Trophoblast cell (in vitro differentiated cells and primary cell): ENCODE measurements around the gene PPARD.
A peak's percentile ranks its signal among the peaks of the same experiment; 100 is the strongest.

Source experiments
- DNase-seq, 2 donors: peaks; one replicate each; pipeline ENCODE4 v3.0.0-alpha.2; 2016
- H2AFZ ChIP-seq: 2 replicates; pipeline ENCODE4 v1.6.1; 2013; ENCODE audit warnings: low read length, moderate library complexity, mild to moderate bottlenecking; ENCODE audit not compliant: insufficient read depth, poor library complexity
- H2AK5ac ChIP-seq: 2 replicates; pipeline ENCODE4 v1.6.1; 2013; ENCODE audit warnings: mild to moderate bottlenecking, low read length
- H2BK120ac ChIP-seq: 2 replicates; pipeline ENCODE4 v1.6.1; 2013; ENCODE audit warnings: low read length, mild to moderate bottlenecking, moderate library complexity; ENCODE audit not compliant: insufficient read depth, poor library complexity
- H2BK12ac ChIP-seq: 2 replicates; pipeline ENCODE4 v1.6.1; 2013; ENCODE audit warnings: mild to moderate bottlenecking, low read length, moderate library complexity
- H2BK5ac ChIP-seq: 2 replicates; pipeline ENCODE4 v1.6.1; 2013; ENCODE audit warnings: low read length, low read depth, moderate library complexity, mild to moderate bottlenecking; ENCODE audit not compliant: poor library complexity
- H3K14ac ChIP-seq: 2 replicates; pipeline ENCODE4 v1.6.1; 2013; ENCODE audit warnings: mild to moderate bottlenecking, low read length
- H3K18ac ChIP-seq: 2 replicates; pipeline ENCODE4 v1.6.1; 2013; ENCODE audit warnings: mild to moderate bottlenecking, low read length
- H3K23ac ChIP-seq: 2 replicates; pipeline ENCODE4 v1.6.1; 2013; ENCODE audit warnings: low read length
- H3K27ac ChIP-seq: 2 replicates; pipeline ENCODE4 v1.5.1; 2013; ENCODE audit warnings: low read depth, mild to moderate bottlenecking, inconsistent platforms, low read length, moderate library complexity
- H3K27me3 ChIP-seq: 2 replicates; pipeline ENCODE4 v1.6.1; 2013; ENCODE audit warnings: inconsistent platforms, mild to moderate bottlenecking, low read length, moderate library complexity; ENCODE audit not compliant: insufficient read depth
- H3K36me3 ChIP-seq, 2 experiments: 1 replicate in 1 of 2; 2 replicates in 1 of 2; pipeline ENCODE4 v1.6.1; 2013; ENCODE audit warnings: low read length in 2 of 2, mild to moderate bottlenecking in 2 of 2, moderate library complexity in 1 of 2; ENCODE audit not compliant: insufficient read depth in 2 of 2, control insufficient read depth in 1 of 2
- H3K4ac ChIP-seq: 2 replicates; pipeline ENCODE4 v1.6.1; 2013; ENCODE audit warnings: low read depth, mild to moderate bottlenecking, low read length, moderate library complexity
- H3K4me1 ChIP-seq, 2 experiments: 1 replicate in 1 of 2; 2 replicates in 1 of 2; pipeline ENCODE4 v1.6.1; 2013; ENCODE audit warnings: low read length in 2 of 2, mild to moderate bottlenecking in 2 of 2, moderate library complexity in 1 of 2; ENCODE audit not compliant: insufficient read depth in 2 of 2, control insufficient read depth in 1 of 2
- H3K4me2 ChIP-seq: 2 replicates; pipeline ENCODE4 v1.6.1; 2013; ENCODE audit warnings: inconsistent platforms, mild to moderate bottlenecking, low read length, moderate library complexity
- H3K4me3 ChIP-seq: 2 replicates; pipeline ENCODE4 v1.5.1; 2013; ENCODE audit warnings: mild to moderate bottlenecking, low read depth, low read length, inconsistent platforms
- H3K79me1 ChIP-seq: one replicate; pipeline ENCODE4 v1.6.1; 2013; ENCODE audit warnings: low read length
- H3K79me2 ChIP-seq: 2 replicates; pipeline ENCODE4 v1.6.1; 2013; ENCODE audit warnings: low read length, mild to moderate bottlenecking; ENCODE audit not compliant: control insufficient read depth, insufficient read depth, poor library complexity
- H3K9ac ChIP-seq: 2 replicates; pipeline ENCODE4 v1.6.1; 2013; ENCODE audit warnings: mild to moderate bottlenecking, low read length
- H3K9me3 ChIP-seq: 2 replicates; pipeline ENCODE4 v1.6.1; 2013; ENCODE audit warnings: low read depth, mild to moderate bottlenecking, control low read depth, inconsistent platforms, low read length; ENCODE audit not compliant: insufficient read depth
- H4K12ac ChIP-seq: 2 replicates; pipeline ENCODE4 v1.6.1; 2013; ENCODE audit warnings: low read depth, mild to moderate bottlenecking, low read length, moderate library complexity
- H4K8ac ChIP-seq: 2 replicates; pipeline ENCODE4 v1.6.1; 2013; ENCODE audit warnings: low read depth, mild to moderate bottlenecking, low read length, moderate library complexity
- H4K91ac ChIP-seq: one replicate; pipeline ENCODE4 v1.6.1; 2013; ENCODE audit warnings: low read depth, mild to moderate bottlenecking, low read length, moderate library complexity
- WGBS: extraction: QIAGEN DNeasy Blood & Tissue Kit; methylation state at CpG from one replicate; pipeline ENCODE4 v1.1.7; 2013; ENCODE audit warnings: missing lambda C conversion rate; ENCODE audit not compliant: insufficient read length, insufficient coverage; ENCODE audit errors: extremely low coverage; 5-methylcytosine and 5-hydroxymethylcytosine counted together

The PPARD gene

DNA sequence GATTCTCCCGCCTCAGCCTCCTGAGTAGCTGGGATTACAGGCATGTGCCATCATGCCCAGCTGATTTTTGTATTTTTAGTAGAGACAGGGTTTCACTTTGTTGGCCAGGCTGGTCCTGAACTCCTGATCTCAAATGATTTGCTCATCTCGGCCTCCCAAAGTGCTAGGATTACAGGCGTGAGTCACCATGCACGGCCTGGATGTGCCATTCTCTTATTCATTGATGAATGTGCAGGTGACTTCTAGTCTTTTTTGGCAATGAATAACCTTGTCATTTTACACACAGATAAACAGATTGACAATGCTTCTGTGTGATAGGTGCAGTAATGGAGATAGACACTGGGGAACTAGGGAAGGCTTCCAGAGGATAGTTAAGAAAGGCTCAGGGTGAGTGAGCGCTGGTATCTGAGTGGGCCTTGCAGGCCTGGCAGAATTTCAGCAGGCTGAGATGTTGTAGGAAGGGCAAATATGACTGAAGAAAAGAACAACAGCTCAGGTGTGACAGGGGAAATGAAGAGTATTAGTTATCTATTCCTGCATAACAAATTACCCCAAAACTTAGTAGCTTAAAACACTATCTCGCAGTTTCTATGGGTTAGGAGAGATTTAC lies 23.3 kb downstream of the PPARD start:
- Histone ChIP-seq H4K12ac (no peak overlapping the region), H3K79me1 (peaks cover 3% of the 10 kb centered on the region), H3K4me3 (no peak overlapping the region), H4K8ac (no peak overlapping the region), H3K27me3 (no peaks in the 10 kb centered on the region), H2AFZ (no peak overlapping the region), H3K4ac (no peak overlapping the region), H2BK12ac (no peak overlapping the region), H3K79me2 (peaks cover 2% of the 10 kb centered on the region), H3K23ac (no peak overlapping the region), H3K27ac (no peak overlapping the region), H3K4me1 (peaks cover 6 to 24% of the 10 kb centered on the region in 2 experiments), H3K14ac (no peak overlapping the region), H2BK120ac (no peak overlapping the region), H2BK5ac (no peak overlapping the region), H3K4me2 (no peak overlapping the region), H3K18ac (no peak overlapping the region), H3K36me3 (peaks cover 0 to 3% of the 10 kb centered on the region in 2 experiments), H3K9ac (no peak overlapping the region), H3K9me3 (no peaks in the 10 kb centered on the region), H4K91ac (no peak overlapping the region), H2AK5ac (no peak overlapping the region)
- no CpG with 5 or more reads among the region's 6 CpGs for WGBS
- DNase-seq: no peak

DNA sequence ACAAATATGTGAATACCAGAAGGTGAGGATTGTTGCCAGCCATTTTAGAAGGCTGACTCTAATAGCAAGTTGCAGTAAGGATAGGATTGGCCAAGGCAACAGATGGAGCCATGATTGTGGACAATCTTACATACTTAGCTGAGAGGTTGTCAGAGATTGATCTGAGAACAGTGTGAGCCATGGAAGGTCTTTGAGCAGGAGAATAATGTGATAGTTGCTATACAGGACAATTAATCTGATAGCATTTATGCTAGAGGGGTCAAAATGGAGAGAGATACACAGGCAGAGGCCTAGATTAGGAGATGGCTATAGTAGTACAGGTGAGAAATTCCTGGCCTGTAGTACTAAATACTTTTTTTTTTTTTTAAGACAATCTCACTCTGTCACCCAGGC lies 23.8 kb downstream of the PPARD start:
- no peak overlapping the region for H3K4me3 ChIP-seq

DNA sequence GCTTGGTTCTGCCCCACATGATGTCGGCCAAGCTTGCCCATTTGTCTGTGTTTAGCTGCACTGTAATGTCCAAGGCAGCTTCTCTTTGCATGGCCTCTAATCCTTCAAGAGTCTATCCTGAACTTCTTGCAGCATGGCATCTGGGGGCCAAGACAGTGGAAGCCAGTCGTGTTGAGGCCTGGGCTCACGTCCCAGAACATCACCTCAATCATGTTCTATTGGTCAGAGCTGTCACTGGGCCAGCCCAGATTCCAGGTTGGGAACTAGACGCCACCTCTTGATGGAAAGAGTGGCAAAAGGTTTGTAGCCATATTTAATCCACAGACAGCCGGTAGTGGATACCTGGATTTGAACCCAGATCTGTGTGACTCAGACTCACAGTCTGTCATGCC lies 25.3 kb downstream of the PPARD start:
- no peaks in the 10 kb centered on the region for H3K9me3 ChIP-seq
- no peak overlapping the region for H3K14ac ChIP-seq
- H3K79me1 ChIP-seq: peaks cover 2% of the 10 kb centered on the region
- H3K27me3 ChIP-seq: no peaks in the 10 kb centered on the region
- H2BK12ac ChIP-seq: no peak overlapping the region
- H4K12ac ChIP-seq: no peak overlapping the region
- H3K23ac ChIP-seq: no peak overlapping the region
- H3K4me2 ChIP-seq: no peak overlapping the region
- H2AK5ac ChIP-seq: no peak overlapping the region
- no peak overlapping the region for H2BK120ac ChIP-seq
- no CpG with 5 or more reads among the region's 5 CpGs for WGBS
- no peak for DNase-seq
- H4K91ac ChIP-seq: no peak overlapping the region
- H3K27ac ChIP-seq: no peak overlapping the region
- no peak overlapping the region for H2BK5ac ChIP-seq
- H3K4ac ChIP-seq: no peak overlapping the region
- no peak overlapping the region for H4K8ac ChIP-seq
- no peak overlapping the region for H3K4me3 ChIP-seq
- H3K36me3 ChIP-seq: peaks cover 0 to 3% of the 10 kb centered on the region in 2 experiments
- peaks cover 5 to 19% of the 10 kb centered on the region in 2 experiments for H3K4me1 ChIP-seq
- H3K18ac ChIP-seq: no peak overlapping the region
- H2AFZ ChIP-seq: no peak overlapping the region
- H3K9ac ChIP-seq: no peak overlapping the region
- peaks cover 2% of the 10 kb centered on the region for H3K79me2 ChIP-seq

More for the DNA sequence above, 23.8 kb downstream of the PPARD start:
- no peak overlapping the region for H4K8ac ChIP-seq
- H2AK5ac ChIP-seq: no peak overlapping the region
- no peak overlapping the region for H3K4me2 ChIP-seq
- H3K9me3 ChIP-seq: no peaks in the 10 kb centered on the region
- no peak for DNase-seq
- peaks cover 2% of the 10 kb centered on the region for H3K79me1 ChIP-seq
- no peak overlapping the region for H3K23ac ChIP-seq
- H3K4ac ChIP-seq: no peak overlapping the region
- H2BK5ac ChIP-seq: no peak overlapping the region
- H3K4me1 ChIP-seq: peaks cover 5 to 21% of the 10 kb centered on the region in 2 experiments
- H3K27me3 ChIP-seq: no peaks in the 10 kb centered on the region
- H3K27ac ChIP-seq: no peak overlapping the region
- H4K12ac ChIP-seq: no peak overlapping the region
- no peak overlapping the region for H2BK120ac ChIP-seq
- H3K79me2 ChIP-seq: peaks cover 2% of the 10 kb centered on the region
- no peak overlapping the region for H3K9ac ChIP-seq
- no peak overlapping the region for H2AFZ ChIP-seq
- no peak overlapping the region for H3K14ac ChIP-seq
- H3K18ac ChIP-seq: no peak overlapping the region
- no peak overlapping the region for H4K91ac ChIP-seq
- H3K36me3 ChIP-seq: peaks cover 0 to 3% of the 10 kb centered on the region in 2 experiments
- H2BK12ac ChIP-seq: no peak overlapping the region

DNA sequence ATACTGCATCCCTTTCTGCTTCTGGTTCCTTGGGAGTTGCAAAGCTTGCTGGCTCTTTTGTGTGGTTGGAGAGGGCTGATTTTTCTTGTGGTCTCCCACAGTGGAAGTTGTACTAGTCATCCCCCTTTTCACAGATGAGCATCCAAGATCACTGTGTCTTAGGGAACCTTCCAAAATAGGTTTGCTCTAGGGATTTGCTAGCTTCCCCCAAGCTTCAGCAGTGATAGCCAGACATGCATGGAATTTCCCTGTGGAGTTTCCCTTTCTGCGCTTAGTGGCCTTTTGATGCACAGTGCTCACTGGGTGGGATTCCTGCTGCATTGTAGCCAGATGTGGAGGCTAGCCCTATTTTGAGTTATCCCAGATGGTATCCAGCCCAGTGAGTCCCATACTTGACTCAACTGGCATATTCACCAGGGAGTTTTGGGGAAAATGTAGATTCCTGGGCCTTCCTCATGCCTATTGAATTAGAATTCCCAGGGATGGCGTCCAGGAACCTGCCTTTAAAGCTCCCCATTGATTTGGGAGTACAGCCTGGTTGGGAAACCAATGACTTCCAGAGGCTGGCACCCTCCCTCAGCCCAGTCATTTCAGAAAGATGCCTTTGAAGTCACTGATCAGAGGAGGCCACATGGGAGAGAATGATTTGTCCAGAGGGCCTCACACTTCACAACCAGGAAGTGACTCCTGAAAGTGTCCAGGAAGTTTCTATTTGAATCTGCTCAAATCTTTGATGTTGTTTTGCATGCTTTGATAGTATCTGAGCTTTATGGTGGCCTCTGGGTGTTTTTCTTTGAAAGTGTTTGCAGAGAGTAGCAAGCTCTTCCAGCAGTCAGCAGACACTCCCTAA lies 25.9 kb downstream of the PPARD start:
- no CpG with 5 or more reads among the region's 2 CpGs for WGBS

More for the DNA sequence above, 25.9 kb downstream of the PPARD start:
- Histone ChIP-seq H2BK12ac (no peak overlapping the region), H3K14ac (no peak overlapping the region), H3K79me1 (peaks cover 2% of the 10 kb centered on the region), H3K27me3 (no peaks in the 10 kb centered on the region), H3K4ac (no peak overlapping the region), H3K9me3 (no peaks in the 10 kb centered on the region), H2AFZ (no peak overlapping the region), H4K91ac (no peak overlapping the region), H3K36me3 (peaks cover 0 to 3% of the 10 kb centered on the region in 2 experiments), H2AK5ac (no peak overlapping the region), H3K79me2 (peaks cover 2% of the 10 kb centered on the region), H3K18ac (no peak overlapping the region), H3K9ac (no peak overlapping the region), H2BK120ac (no peak overlapping the region), H3K4me1 (peaks cover 5 to 14% of the 10 kb centered on the region in 2 experiments), H4K8ac (no peak overlapping the region), H3K4me3 (no peak overlapping the region), H4K12ac (no peak overlapping the region), H3K27ac (no peak overlapping the region), H3K4me2 (no peak overlapping the region), H2BK5ac (no peak overlapping the region), H3K23ac (no peak overlapping the region)
- DNase-seq: peak; percentile 83
